BJ (cell line): ENCODE data around the gene LDLRAD4. TPM values are rescaled to one million over a fixed set of nuclear protein-coding genes. Genes with fewer than 3 reads are reported as not detected.
A peak's percentile ranks its signal among the peaks of the same experiment; 100 is the strongest.

ENCODE experiments used
- CTCF ChIA-PET: fragments of 350-600 bp; formaldehyde crosslinking; extraction: SDS; loops from one replicate; lab custom pipeline; 2021; ENCODE audit warnings: antibody characterized with exemption, inconsistent platforms; lab: Yijun Ruan, JAX
- POLR2A ChIA-PET: fragments of 300-600 bp; sonication (Branson Sonifier 250); formaldehyde crosslinking; extraction: SDS; loops from one replicate; lab custom pipeline; 2021; ENCODE audit warnings: antibody characterized with exemption; lab: Charles Lee
- DNase-seq: peaks from one replicate; pipeline ENCODE4 v3.0.0-alpha.2; 2011; ENCODE audit warnings: low read depth
- H3K27me3 ChIP-seq: 2 replicates; pipeline ENCODE4 v1.6.0; 2011; ENCODE audit warnings: low read length; ENCODE audit not compliant: control insufficient read depth, insufficient read depth
- H3K36me3 ChIP-seq: 2 replicates; pipeline ENCODE4 v1.5.1; 2011; ENCODE audit warnings: low read length; ENCODE audit not compliant: control insufficient read depth, insufficient read depth
- H3K4me3 ChIP-seq: 2 replicates; pipeline ENCODE4 v1.5.1; 2011; ENCODE audit warnings: low read depth, mild to moderate bottlenecking, control low read depth, low read length
- polyA plus RNA-seq: library from polyadenylated mRNA; depleted of rRNA; stranded (reverse); fragments of >200 nt; gene quantifications from 2 replicates; pipeline ENCODE4 v1.2.3, GENCODE V29; 2011
- TF ChIP-seq, protein P1 (sequence below): IDR thresholded peaks from 2 replicates; pipeline ENCODE4 v1.5.1; 2011; ENCODE audit warnings: low read depth, mild to moderate bottlenecking, control low read depth, inconsistent platforms, low read length, moderate library complexity; ENCODE audit not compliant: insufficient read depth

LDLRAD4 gene
- polyA plus RNA-seq, 1 experiment: not detected

DNA sequence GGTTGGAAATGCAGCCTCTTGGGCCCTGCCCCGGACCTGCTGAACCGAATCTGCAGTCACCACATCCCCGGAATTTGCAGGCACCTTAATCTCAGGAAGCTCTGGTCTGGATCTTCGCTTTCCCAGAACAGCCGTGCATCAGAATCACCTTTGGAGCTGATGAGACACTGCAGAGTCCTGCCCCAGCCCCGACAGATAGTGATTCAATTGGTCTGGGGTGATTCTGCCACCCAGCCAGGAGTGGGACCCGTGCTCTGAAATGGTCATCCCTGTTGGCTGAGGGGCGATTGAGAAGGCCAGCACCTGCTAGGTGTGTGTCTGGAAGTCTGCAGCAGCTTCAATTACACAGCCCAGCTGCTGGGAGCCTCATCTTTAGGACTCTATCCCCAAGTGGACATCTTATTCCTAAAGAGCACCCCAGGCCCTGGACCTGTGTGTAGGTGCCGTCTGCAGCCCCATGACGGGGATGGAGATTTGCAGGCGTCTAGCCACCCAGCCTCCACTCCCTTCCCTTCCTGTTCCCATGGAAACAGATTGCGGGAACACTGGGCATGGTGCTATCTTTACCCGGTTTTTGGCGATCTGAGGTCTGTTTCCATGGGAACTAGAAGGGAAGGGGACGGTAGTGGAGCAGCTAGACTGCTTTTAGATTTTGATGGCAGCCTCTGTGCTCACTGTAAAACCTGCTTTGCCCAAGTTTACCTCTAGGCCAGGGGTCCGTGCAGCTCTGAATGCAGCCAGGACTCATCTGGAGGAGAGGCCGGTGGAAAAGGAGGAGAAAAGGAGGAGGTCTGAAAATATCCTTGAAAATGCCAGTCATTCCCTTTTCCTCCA is 156.1 kb downstream of the LDLRAD4 start:
- DNase-seq: no peak
- no peak overlapping the region for H3K4me3 ChIP-seq
- H3K27me3 ChIP-seq: no peaks in the 10 kb centered on the region
- TF ChIP-seq, protein P1, sequence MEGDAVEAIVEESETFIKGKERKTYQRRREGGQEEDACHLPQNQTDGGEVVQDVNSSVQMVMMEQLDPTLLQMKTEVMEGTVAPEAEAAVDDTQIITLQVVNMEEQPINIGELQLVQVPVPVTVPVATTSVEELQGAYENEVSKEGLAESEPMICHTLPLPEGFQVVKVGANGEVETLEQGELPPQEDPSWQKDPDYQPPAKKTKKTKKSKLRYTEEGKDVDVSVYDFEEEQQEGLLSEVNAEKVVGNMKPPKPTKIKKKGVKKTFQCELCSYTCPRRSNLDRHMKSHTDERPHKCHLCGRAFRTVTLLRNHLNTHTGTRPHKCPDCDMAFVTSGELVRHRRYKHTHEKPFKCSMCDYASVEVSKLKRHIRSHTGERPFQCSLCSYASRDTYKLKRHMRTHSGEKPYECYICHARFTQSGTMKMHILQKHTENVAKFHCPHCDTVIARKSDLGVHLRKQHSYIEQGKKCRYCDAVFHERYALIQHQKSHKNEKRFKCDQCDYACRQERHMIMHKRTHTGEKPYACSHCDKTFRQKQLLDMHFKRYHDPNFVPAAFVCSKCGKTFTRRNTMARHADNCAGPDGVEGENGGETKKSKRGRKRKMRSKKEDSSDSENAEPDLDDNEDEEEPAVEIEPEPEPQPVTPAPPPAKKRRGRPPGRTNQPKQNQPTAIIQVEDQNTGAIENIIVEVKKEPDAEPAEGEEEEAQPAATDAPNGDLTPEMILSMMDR: no peak
- POLR2A ChIA-PET: no interaction called here
- no peaks in the 10 kb centered on the region for H3K36me3 ChIP-seq
- CTCF ChIA-PET: interaction anchor here (0.9 kb wide), 1 partner anchor 10 kb away, joined by 3 read pairs; no protein-coding TSS in a partner anchor

DNA sequence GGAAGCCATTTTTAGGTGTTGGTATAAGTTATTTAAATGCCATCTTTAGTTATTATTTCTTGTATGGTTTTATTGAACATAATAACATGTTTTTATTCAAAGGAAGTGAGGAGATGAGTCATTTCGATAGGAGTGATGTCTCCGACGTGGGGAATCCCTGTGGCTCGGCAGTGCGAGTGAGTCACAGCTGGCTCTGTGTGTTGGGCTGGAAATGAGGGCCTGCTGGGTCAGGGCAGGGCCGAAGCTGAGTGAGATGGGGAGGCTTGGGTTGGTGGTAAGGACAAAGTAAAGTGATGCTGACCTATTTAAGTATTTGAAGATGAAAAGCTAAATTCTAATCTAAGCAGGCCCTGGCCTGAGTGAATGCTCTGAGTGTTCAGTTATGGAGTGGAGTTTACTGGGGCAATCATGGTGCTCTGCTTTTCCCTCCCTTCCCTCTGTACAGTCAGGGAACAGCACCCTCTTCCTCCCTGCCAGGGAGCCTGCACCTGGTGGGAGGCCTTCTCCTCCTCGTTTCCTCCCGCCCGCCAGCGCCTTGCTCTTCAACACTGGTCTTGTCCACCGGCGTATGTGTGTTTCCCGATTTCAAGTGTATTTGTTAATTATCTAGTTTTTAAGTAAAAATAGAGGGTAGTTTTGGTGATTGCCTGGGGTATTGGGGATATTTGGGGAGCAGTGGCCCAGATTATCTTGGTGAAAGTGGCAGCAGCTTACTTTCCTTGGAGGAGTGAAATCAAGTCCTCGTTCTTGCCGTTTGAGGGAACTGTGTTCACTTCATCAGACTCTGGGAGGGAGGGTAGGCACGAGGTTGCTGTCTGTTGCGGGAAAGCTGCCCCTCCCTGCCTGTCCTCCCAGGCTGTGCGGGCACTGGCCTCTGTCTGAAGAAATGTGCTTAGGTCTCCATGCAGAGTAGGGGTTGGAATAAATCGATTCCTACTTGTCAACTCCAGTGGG is 157.0 kb downstream of the LDLRAD4 start:
- Histone ChIP-seq H3K36me3 (no peaks in the 10 kb centered on the region), H3K4me3 (no peak overlapping the region), H3K27me3 (no peaks in the 10 kb centered on the region)
- TF ChIP-seq, protein P1: no peak
- ChIA-PET CTCF (interaction anchor here (0.6 kb wide), 1 partner anchor 22 kb away, joined by 3 read pairs; no protein-coding TSS in a partner anchor), POLR2A (no interaction called here)
- peak; percentile 57 for DNase-seq

DNA sequence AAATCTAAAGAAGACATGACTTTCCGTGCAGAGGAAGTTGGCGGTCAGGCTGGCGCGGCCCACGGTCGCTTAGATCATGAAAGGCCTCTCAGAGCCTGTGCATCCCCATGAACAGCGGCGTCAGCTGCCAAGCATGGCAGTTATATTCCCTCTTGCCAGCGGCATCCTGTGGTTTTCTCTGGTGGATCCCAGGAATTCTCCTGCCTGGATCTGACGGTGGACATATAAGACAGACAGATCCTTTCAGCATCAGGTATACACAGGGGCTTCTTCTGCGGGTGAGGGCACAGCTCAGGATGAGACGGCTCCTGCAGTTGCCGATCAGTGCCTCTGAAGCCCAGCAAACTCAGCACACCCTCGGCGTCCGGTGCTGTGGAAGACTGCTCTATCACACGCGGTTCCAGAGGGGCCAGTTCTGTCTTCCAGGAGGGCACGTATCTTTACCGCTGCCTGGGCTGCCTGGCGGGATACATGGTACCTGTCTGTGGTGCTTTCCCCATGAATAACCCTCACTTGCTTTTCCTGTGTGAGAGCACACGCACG is 157.8 kb downstream of the LDLRAD4 start:
- H3K27me3 ChIP-seq: no peaks in the 10 kb centered on the region
- POLR2A ChIA-PET: no interaction called here
- DNase-seq: no peak

DNA sequence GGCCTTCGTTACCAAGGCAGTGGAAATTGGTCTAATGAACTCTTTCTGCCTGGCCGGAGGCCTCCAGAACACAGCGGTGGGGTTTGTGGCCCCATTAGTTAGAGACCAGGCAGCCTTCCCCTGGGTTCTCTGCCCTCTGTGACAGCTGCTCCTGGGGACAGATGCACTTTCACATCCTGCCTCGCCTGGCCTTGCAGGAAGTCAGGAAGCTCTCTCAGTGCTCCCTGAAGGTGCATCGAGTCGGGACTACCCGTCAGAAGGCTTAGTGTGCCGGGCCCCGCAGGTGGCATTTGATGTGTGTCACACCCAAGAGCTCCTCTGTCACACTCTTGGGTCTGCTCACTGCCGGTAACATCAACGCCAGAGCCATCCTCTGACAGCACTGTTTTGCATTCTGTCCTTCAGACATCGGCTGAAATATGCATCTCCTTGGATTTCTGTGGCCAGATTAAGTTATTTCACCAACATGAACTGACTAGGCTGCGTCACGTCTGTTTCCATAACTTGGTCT is 158.3 kb downstream of the LDLRAD4 start:
- no peak for DNase-seq
- Histone ChIP-seq H3K4me3 (no peak overlapping the region), H3K27me3 (no peaks in the 10 kb centered on the region), H3K36me3 (no peaks in the 10 kb centered on the region)
- TF ChIP-seq, protein P1: no peak
- CTCF ChIA-PET: no interaction called here
- POLR2A ChIA-PET: no interaction called here

More for the DNA sequence above, 157.8 kb downstream of the LDLRAD4 start:
- Histone ChIP-seq H3K4me3 (no peak overlapping the region), H3K36me3 (no peaks in the 10 kb centered on the region)
- TF ChIP-seq, protein P1: no peak
- CTCF ChIA-PET: interaction anchor here (0.6 kb wide), 1 partner anchor 23 kb away, joined by 3 read pairs; no protein-coding TSS in a partner anchor
